Brain microvascular endothelial cell (primary cell): ENCODE results near the gene TOMM70.

ENCODE experiments used
- DNase-seq: peaks from one replicate; pipeline ENCODE4 v3.0.0-alpha.2; 2020
- H3K27ac ChIP-seq: fragments of 250-450 bp; sonication (Bioruptor Pico); 2 replicates; pipeline ENCODE4 v1.5.1; 2020; ENCODE audit warnings: mild to moderate bottlenecking, moderate library complexity
- H3K27me3 ChIP-seq: fragments of 250-450 bp; sonication (Bioruptor Pico); replicated peaks from 2 replicates; pipeline ENCODE4 v1.5.1; 2020; ENCODE audit warnings: mild to moderate bottlenecking
- H3K36me3 ChIP-seq: fragments of 250-450 bp; sonication (Bioruptor Pico); replicated peaks from 2 replicates; pipeline ENCODE4 v1.5.1; 2020; ENCODE audit warnings: mild to moderate bottlenecking
- H3K4me3 ChIP-seq: 2 replicates; pipeline ENCODE4 v1.5.1; 2011; ENCODE audit warnings: low read depth, mild to moderate bottlenecking, control low read depth, low read length, moderate library complexity
- in situ Hi-C: cut with HindIII; loops from 2 replicates; pipeline ENCODE4 v1.10.0; 2017; ENCODE audit warnings: low sequenced_read_pairs, low pct_ligation_motif_present
- TF ChIP-seq, protein P1 (sequence below): IDR thresholded peaks from 2 replicates; pipeline ENCODE4 v1.5.1; 2011; ENCODE audit warnings: low read depth, mild to moderate bottlenecking, moderate library complexity, low read length, control low read depth, inconsistent platforms; ENCODE audit errors: missing control alignments

TOMM70 gene

DNA sequence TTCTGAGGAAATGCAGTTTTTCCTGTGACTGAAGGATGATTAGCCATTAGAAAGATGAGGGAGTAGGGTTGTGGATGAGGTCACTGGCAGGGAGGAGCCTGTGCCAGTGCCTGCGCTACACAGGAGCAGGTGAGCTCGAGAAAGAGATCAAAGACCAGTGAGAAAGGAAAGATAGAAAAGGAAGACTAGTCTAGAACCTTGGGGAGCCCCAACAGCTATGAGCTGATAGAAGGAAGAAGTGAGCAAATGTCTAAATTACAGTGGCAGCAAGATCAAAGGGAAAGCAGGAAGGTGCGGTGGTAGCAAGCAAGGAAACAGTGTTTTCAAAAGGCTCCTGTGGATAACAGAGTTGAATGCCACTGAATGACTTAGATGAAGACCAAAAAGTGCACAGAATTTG lies 40.0 kb upstream of the TOMM70 start:
- TF ChIP-seq, protein P1, sequence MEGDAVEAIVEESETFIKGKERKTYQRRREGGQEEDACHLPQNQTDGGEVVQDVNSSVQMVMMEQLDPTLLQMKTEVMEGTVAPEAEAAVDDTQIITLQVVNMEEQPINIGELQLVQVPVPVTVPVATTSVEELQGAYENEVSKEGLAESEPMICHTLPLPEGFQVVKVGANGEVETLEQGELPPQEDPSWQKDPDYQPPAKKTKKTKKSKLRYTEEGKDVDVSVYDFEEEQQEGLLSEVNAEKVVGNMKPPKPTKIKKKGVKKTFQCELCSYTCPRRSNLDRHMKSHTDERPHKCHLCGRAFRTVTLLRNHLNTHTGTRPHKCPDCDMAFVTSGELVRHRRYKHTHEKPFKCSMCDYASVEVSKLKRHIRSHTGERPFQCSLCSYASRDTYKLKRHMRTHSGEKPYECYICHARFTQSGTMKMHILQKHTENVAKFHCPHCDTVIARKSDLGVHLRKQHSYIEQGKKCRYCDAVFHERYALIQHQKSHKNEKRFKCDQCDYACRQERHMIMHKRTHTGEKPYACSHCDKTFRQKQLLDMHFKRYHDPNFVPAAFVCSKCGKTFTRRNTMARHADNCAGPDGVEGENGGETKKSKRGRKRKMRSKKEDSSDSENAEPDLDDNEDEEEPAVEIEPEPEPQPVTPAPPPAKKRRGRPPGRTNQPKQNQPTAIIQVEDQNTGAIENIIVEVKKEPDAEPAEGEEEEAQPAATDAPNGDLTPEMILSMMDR: no peak
- no peak for DNase-seq
- in situ Hi-C loops: no loop called here
- Histone ChIP-seq H3K27me3 (no peaks in the 10 kb centered on the region), H3K4me3 (no peak overlapping the region), H3K36me3 (no peaks in the 10 kb centered on the region), H3K27ac (no peak overlapping the region)

DNA sequence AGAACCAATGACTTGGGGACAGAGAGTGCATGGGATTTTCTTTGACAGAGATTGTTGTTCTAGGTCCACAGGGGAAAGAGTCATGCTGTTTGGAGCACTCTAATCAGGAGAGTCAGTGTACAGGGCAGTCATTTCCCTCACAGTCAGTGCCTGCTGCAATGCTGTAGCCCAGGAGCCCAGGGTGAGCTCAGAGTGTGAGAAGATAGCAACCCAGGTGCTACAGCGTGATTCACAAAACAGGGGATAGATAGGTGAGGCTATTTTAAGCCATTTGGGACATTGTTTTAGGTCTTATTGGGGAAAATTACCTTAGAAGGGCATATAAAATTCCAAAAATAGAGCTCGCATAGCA lies 37.7 kb upstream of the TOMM70 start:
- in situ Hi-C loops: no loop called here
- Histone ChIP-seq H3K27ac (no peak overlapping the region), H3K27me3 (no peaks in the 10 kb centered on the region), H3K36me3 (no peaks in the 10 kb centered on the region), H3K4me3 (no peak overlapping the region)
- no peak for DNase-seq
- TF ChIP-seq, protein P1: no peak

DNA sequence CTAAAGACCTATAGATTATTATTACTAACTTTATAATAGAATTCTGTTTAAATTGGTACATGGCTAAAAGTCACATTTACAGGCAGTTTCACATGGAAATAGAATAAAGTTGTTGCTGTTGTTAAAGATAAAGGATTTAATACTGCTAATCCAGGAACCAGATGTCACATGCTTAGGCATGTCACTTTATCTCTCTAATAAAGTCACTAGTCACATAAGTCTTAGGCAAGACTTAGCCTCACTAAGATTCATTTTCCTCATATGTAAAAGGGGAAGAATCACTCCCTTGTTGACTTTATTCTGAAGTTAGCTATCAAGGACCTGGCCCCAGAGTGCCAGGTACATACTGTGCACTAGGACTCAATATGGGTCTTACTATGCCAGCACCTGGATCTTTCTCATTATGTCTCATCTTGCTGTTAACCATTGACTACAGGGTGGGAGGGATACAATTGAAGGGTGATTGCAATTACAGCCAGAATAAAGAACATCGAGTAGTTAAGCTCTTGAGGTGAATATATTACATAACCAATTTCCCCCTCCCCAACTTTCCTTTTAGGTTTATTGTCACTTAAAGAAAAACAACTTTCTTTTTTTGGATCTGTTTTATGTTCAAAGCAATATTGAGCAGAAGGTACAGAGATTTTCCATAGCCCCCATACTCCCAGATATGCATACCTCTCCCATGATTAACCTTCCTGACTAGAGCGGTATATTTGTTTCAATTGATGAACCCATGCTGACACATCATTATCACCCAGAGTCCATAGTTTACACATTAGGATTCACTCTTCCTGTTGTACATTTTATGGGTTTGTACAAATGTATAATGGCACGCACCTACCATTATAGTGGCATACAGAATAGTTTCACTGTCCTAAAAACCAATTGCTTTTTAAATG lies 37.1 kb upstream of the TOMM70 start:
- Histone ChIP-seq H3K36me3 (no peaks in the 10 kb centered on the region), H3K4me3 (no peak overlapping the region), H3K27ac (no peak overlapping the region), H3K27me3 (no peaks in the 10 kb centered on the region)
- no peak for DNase-seq
- TF ChIP-seq, protein P1: no peak
- in situ Hi-C loops: no loop called here

DNA sequence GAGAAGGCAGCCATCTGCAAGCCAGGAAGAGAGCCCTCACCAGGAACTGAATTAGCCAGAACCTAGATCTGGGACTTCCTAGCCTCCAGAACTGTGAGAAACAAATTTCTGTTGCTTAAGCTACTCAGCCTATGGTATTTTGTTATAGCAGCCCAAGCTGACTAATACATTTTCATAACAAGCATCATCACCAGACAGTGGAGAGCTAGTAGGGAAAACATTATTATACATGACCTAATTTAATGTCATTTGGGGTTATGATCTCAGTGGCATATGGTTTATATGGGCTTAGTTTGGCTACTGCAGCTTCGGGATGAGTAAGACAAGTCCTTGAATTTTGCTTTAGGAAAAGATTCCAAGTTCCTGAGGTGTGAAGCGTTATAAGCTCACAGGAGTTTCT lies 36.1 kb upstream of the TOMM70 start:
- in situ Hi-C loops: no loop called here
- TF ChIP-seq, protein P1: no peak
- H3K27me3 ChIP-seq: no peaks in the 10 kb centered on the region
- H3K36me3 ChIP-seq: no peaks in the 10 kb centered on the region
- DNase-seq: no peak
- H3K4me3 ChIP-seq: no peak overlapping the region
- no peak overlapping the region for H3K27ac ChIP-seq

DNA sequence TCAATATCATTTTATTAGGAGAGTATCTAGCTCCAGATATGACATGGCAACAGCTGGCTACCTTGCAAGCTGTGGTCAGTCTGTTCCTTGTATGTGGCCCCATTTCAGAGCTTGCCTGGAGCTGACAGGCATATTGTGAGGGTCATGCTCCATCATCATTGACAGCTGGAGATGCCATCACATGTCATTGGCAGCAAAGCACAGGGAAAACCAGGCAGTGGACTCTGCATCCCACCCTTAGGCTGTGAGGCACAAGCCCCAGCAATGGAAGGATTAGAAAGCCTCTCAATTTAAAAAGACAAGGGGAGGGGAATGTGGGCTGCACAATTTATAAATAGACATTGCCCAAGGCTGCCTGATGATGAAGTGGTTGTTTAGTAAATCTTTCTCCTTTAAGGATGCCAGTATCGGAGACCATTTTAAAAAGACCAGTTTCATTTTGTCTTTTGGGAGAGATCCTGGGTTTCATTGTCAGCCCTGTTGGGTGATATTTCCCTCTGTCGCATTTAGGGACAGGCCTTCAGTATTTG lies 28.4 kb upstream of the TOMM70 start:
- TF ChIP-seq, protein P1: no peak
- H3K36me3 ChIP-seq: no peaks in the 10 kb centered on the region
- H3K4me3 ChIP-seq: no peak overlapping the region
- no peak for DNase-seq
- in situ Hi-C loops: no loop called here
- H3K27ac ChIP-seq: no peak overlapping the region
- H3K27me3 ChIP-seq: no peaks in the 10 kb centered on the region

DNA sequence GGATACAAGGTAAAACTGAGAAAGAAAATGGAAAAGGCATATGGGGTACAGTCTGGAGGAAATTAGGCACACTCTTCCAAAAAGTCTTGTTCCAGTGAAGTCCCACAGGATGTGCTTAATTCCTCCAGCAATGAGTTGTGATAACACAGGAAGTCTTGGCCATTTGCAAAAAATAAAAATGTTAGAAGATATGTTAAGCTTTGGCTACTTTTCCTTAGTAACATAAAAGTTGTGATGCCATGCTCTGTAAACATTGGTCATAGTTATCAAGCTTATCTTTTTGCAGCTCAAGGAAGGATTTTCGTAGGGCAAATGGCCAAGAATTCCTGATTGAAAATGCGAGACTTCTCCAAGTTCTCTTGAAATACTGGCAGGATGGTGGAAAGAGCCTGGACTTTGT lies 26.8 kb upstream of the TOMM70 start:
- no peaks in the 10 kb centered on the region for H3K27me3 ChIP-seq
- DNase-seq: peak; percentile 24
- no peak overlapping the region for H3K4me3 ChIP-seq
- TF ChIP-seq, protein P1: no peak
- H3K36me3 ChIP-seq: no peaks in the 10 kb centered on the region
- H3K27ac ChIP-seq: no peak overlapping the region
- in situ Hi-C loops: no loop called here
